ENCODE measurements around the gene IREB2. TPM values are rescaled to one million over a fixed set of nuclear protein-coding genes. Genes with fewer than 3 reads are reported as not detected.
"Not testable (repeated sequence)": the region's sequence is repeated elsewhere in the genome, so short reads cannot be mapped to it uniquely, and the experiment has no call there.

The IREB2 gene
- total RNA-seq, 4 donors from 2014 or later = 18.9 to 37.4 (median 22.0) TPM

GRCh38 chr15:78538358-78538757, 100.3 kb downstream of the IREB2 start:
- Histone ChIP-seq H3K9me3 (no peaks in the 10 kb centered on the region), H3K4me1 (peaks cover 12 to 16% of the 10 kb centered on the region in 2 donors), H3K27ac (no peak overlapping the region), H3K27me3 (no peaks in the 10 kb centered on the region), H3K4me3 (no peak overlapping the region), H3K36me3 (peaks cover 0 to 9% of the 10 kb centered on the region in 2 donors)
- DNase-seq (no peak), ATAC-seq (no peak)
- in situ Hi-C loops (cut with MboI; ENCODE audit: low sequenced_read_pairs in 4 of 4) = no loop called here
- intact Hi-C loops (cut with DNase I; ENCODE audit: low total_unique reads) = no loop called here
- TF ChIP-seq POLR2A (IDR thresholded peaks at IDR 0.05) = no peak
- no peak for TF ChIP-seq CTCF (IDR thresholded peaks at IDR 0.05 in 4 of 5, conservative IDR thresholded peaks at IDR 0.05 in 1 of 5)

GRCh38 chr15:78539464-78540140, 101.6 kb downstream of the IREB2 start:
- in situ Hi-C loops (cut with MboI; ENCODE audit: low sequenced_read_pairs in 4 of 4); ATAC-seq: not testable (repeated sequence)
- intact Hi-C loops (cut with DNase I; ENCODE audit: low total_unique reads) = loop anchor here (1.0 kb wide), 2 partner anchors 32 to 101 kb away; partner anchors contain the start of genes HYKK and IREB2

GRCh38 chr15:78540141-78540870, 102.3 kb downstream of the IREB2 start, which contains the start of gene PSMA4:
Gene PSMA4 (plus strand): TSS chr15:78540444. CDS start chr15:78541928, 1,484 bp downstream.
- Histone ChIP-seq H3K4me1 (peaks cover 12 to 16% of the 10 kb centered on the region in 2 donors), H3K9me3 (no peaks in the 10 kb centered on the region), H3K27me3 (no peaks in the 10 kb centered on the region), H3K4me3 (peak within 1 kb of the TSS; percentile 76 to 90 (median 84)), H3K36me3 (peaks cover 0 to 27% of the 10 kb centered on the region in 2 donors), H3K27ac (peak within 1 kb of the TSS; percentile 91 to 97 (median 94))
- in situ Hi-C loops (cut with MboI; ENCODE audit: low sequenced_read_pairs in 4 of 4) = no loop called here
- intact Hi-C loops (cut with DNase I; ENCODE audit: low total_unique reads) = loop anchor here (1.0 kb wide), 2 partner anchors 33 to 102 kb away; partner anchors contain the start of genes HYKK and IREB2
- DNase-seq (peak; percentile 79 to 90), ATAC-seq (peak; percentile 93 to 95)
- TF ChIP-seq CTCF (IDR thresholded peaks at IDR 0.05 in 4 of 5, conservative IDR thresholded peaks at IDR 0.05 in 1 of 5) (peak in 4 of 5 experiments; percentile 13 to 64 (median 48)), POLR2A (IDR thresholded peaks at IDR 0.05) (peak; percentile 86 to 94)

More at GRCh38 chr15:78539464-78540140, 101.6 kb downstream of the IREB2 start:
- H3K9me3 ChIP-seq, H3K27me3 ChIP-seq: not testable (repeated sequence)
- H3K4me3 ChIP-seq = peak overlapping the region; percentile 76 to 90 (median 84)
- peak in 1 of 2 donors; percentile 10 for DNase-seq
- peaks cover 0 to 20% of the 10 kb centered on the region in 2 donors for H3K36me3 ChIP-seq
- H3K27ac ChIP-seq = peak overlapping the region; percentile 91 to 97 (median 94)
- peaks cover 12 to 16% of the 10 kb centered on the region in 2 donors for H3K4me1 ChIP-seq

GRCh38 chr15:78540871-78541743, 103.1 kb downstream of the IREB2 start:
- ATAC-seq (no peak), DNase-seq (no peak)
- no peaks in the 10 kb centered on the region for H3K27me3 ChIP-seq
- H3K27ac ChIP-seq = peak overlapping the region; percentile 91 to 97 (median 94)
- TF ChIP-seq CTCF (IDR thresholded peaks at IDR 0.05 in 4 of 5, conservative IDR thresholded peaks at IDR 0.05 in 1 of 5) (peak in 1 of 5 experiments; percentile 1), POLR2A (IDR thresholded peaks at IDR 0.05) (no peak)
- intact Hi-C loops (cut with DNase I; ENCODE audit: low total_unique reads) = loop anchor here (1.0 kb wide), 2 partner anchors 34 to 103 kb away; partner anchors contain the start of genes HYKK and IREB2
- H3K9me3 ChIP-seq = no peaks in the 10 kb centered on the region
- H3K4me3 ChIP-seq = peak overlapping the region; percentile 76 to 90 (median 84)
- in situ Hi-C loops (cut with MboI; ENCODE audit: low sequenced_read_pairs in 4 of 4) = no loop called here
- H3K36me3 ChIP-seq = peaks cover 4 to 35% of the 10 kb centered on the region in 2 donors
- peaks cover 12 to 16% of the 10 kb centered on the region in 2 donors for H3K4me1 ChIP-seq

Data from gastrocnemius medialis (tissue), 4 donors.